GM23338 (cell line): ENCODE data around the gene CDK14. TPM values are rescaled to one million over a fixed set of nuclear protein-coding genes. Genes with fewer than 3 reads are reported as not detected.

ENCODE experiments used
- ATAC-seq: fragments of 200-7000 bp; cut with Tn5 transposase; 3 replicates; pipeline ENCODE4 v1.9.1; 2020
- DNase-seq: peaks from one replicate; pipeline ENCODE4 v3.0.0-alpha.2; 2015; ENCODE audit warnings: low spot score
- H2AFZ ChIP-seq: fragments of 200-600 bp; sonication (generic); 2 replicates; pipeline ENCODE4 v1.8.0; 2016; ENCODE audit warnings: antibody characterized with exemption, mild to moderate bottlenecking, moderate library complexity
- H3F3A ChIP-seq: fragments of 200-600 bp; sonication (generic); replicated peaks from 2 replicates; pipeline ENCODE4 v1.8.0; 2017; ENCODE audit warnings: antibody characterized with exemption, mixed run types, low read depth
- H3K27ac ChIP-seq: fragments of 200-600 bp; sonication (generic); 2 replicates; pipeline ENCODE4 v1.6.1; 2016; ENCODE audit warnings: low read depth
- H3K27me3 ChIP-seq: fragments of 200-600 bp; sonication (generic); 2 replicates; pipeline ENCODE4 v1.8.0; 2016; ENCODE audit warnings: mild to moderate bottlenecking, mixed run types, moderate library complexity; ENCODE audit not compliant: insufficient read depth
- H3K36me3 ChIP-seq: fragments of 200-600 bp; sonication (generic); 2 replicates; pipeline ENCODE4 v1.8.0; 2016; ENCODE audit warnings: mild to moderate bottlenecking; ENCODE audit not compliant: insufficient read depth
- H3K4me1 ChIP-seq: fragments of 200-600 bp; sonication (generic); 2 replicates; pipeline ENCODE4 v1.8.0; 2016; ENCODE audit warnings: mild to moderate bottlenecking, moderate library complexity; ENCODE audit not compliant: insufficient read depth
- H3K4me2 ChIP-seq: fragments of 200-600 bp; sonication (generic); 2 replicates; pipeline ENCODE4 v1.7.1; 2017; ENCODE audit warnings: mixed run types
- H3K4me3 ChIP-seq: fragments of 200-600 bp; sonication (generic); 2 replicates; pipeline ENCODE4 v1.6.1; 2016; ENCODE audit warnings: mixed run types
- H3K79me2 ChIP-seq: fragments of 200-600 bp; sonication (generic); replicated peaks from 2 replicates; pipeline ENCODE4 v1.8.0; 2017; ENCODE audit warnings: mild to moderate bottlenecking; ENCODE audit not compliant: insufficient read depth
- H3K9me2 ChIP-seq: fragments of 200-600 bp; sonication (generic); 2 replicates; pipeline ENCODE4 v1.8.0; 2017; ENCODE audit not compliant: insufficient read depth
- H4K20me1 ChIP-seq: fragments of 200-600 bp; sonication (generic); replicated peaks from 2 replicates; pipeline ENCODE4 v1.8.0; 2017; ENCODE audit warnings: mild to moderate bottlenecking; ENCODE audit not compliant: insufficient read depth
- H3K27ac Mint-ChIP-seq: 2 replicates; pipeline ENCODE4 v1.8.0; 2020; ENCODE audit warnings: inconsistent platforms, mild to moderate bottlenecking, moderate library complexity, mixed read lengths
- H3K27me3 Mint-ChIP-seq: 3 replicates; pipeline ENCODE4 v1.8.0; 2022; ENCODE audit warnings: low read depth, mild to moderate bottlenecking, moderate library complexity, mixed read lengths, inconsistent platforms; ENCODE audit not compliant: insufficient read depth, poor library complexity
- H3K36me3 Mint-ChIP-seq: 3 replicates; pipeline ENCODE4 v1.8.0; 2021; ENCODE audit warnings: low read depth, mild to moderate bottlenecking, inconsistent platforms, moderate library complexity, mixed read lengths
- H3K4me1 Mint-ChIP-seq: 3 replicates; pipeline ENCODE4 v1.8.0; 2020; ENCODE audit warnings: mild to moderate bottlenecking, inconsistent platforms, mixed read lengths
- H3K4me3 Mint-ChIP-seq: 3 replicates; pipeline ENCODE4 v1.8.0; 2021; ENCODE audit warnings: moderate library complexity, mild to moderate bottlenecking, inconsistent platforms, mixed read lengths
- H3K9me3 Mint-ChIP-seq: 3 replicates; pipeline ENCODE4 v1.8.0; 2020; ENCODE audit warnings: moderate library complexity, mild to moderate bottlenecking, inconsistent platforms, mixed read lengths
- ETS1 ChIP-seq: IDR thresholded peaks from 2 replicates; pipeline ENCODE4 v1.6.1; 2016; ENCODE audit warnings: antibody characterized with exemption
- EZH2phosphoT487 ChIP-seq: fragments of 200-600 bp; sonication (generic); IDR thresholded peaks from one replicate; pipeline ENCODE4 v1.8.1; 2018; ENCODE audit warnings: antibody characterized with exemption; ENCODE audit not compliant: unreplicated experiment
- POLR2AphosphoS5 ChIP-seq: IDR thresholded peaks from 2 replicates; pipeline ENCODE4 v1.6.1; 2016; ENCODE audit warnings: antibody characterized with exemption, low read depth
- REST ChIP-seq: IDR thresholded peaks from one replicate; pipeline ENCODE4 v1.6.1; 2018; ENCODE audit warnings: antibody characterized with exemption; ENCODE audit not compliant: unreplicated experiment
- STAT1 ChIP-seq: IDR thresholded peaks from one replicate; pipeline ENCODE4 v1.6.1; 2016; ENCODE audit warnings: antibody characterized with exemption; ENCODE audit not compliant: unreplicated experiment
- ZNF114 ChIP-seq: fragments of 250-450 bp; sonication (Bioruptor Pico); IDR thresholded peaks from 2 replicates; pipeline ENCODE4 v1.5.0; 2020; ENCODE audit warnings: mild to moderate bottlenecking, moderate library complexity
- ZNF331 ChIP-seq: fragments of 250-450 bp; sonication (Bioruptor Pico); IDR thresholded peaks from 2 replicates; pipeline ENCODE4 v1.5.0; 2020; ENCODE audit warnings: low read depth, mild to moderate bottlenecking, moderate library complexity
- polyA plus RNA-seq: library from polyadenylated mRNA; unstranded; fragments of >200 nt; fragmentation: Nextera tagmentation; extraction: Ambion mirVana; gene quantifications from 2 replicates; pipeline ENCODE4 v1.2.1, GENCODE V29; 2016
- total RNA-seq: library from RNA; depleted of rRNA; stranded (reverse); fragments of >200 nt; shearing (Covaris generic); gene quantifications from 2 replicates; pipeline ENCODE4 v1.2.3, GENCODE V29; 2014
- TF ChIP-seq, protein P1 (sequence below): fragments of 250-450 bp; sonication (Bioruptor Pico); IDR thresholded peaks from 2 replicates; pipeline ENCODE4 v1.5.0; 2020; ENCODE audit warnings: mild to moderate bottlenecking, moderate library complexity

CDK14 gene
- total and polyA plus RNA-seq, 2 experiments from 2014 or later: 11.2 to 24.0 TPM

- Mint-ChIP-seq H3K9me3 (no peaks in the 10 kb centered on the region), H3K4me3 (no peak overlapping the region), H3K36me3 (no peaks in the 10 kb centered on the region), H3K27me3 (no peaks in the 10 kb centered on the region), H3K4me1 (no peaks in the 10 kb centered on the region), H3K27ac (no peak overlapping the region)
- no peak overlapping the region for H3K4me3 ChIP-seq
- no peak overlapping the region for H2AFZ ChIP-seq
- DNase-seq (no peak), ATAC-seq (no peak)
- no peaks in the 10 kb centered on the region for H3K27me3 ChIP-seq
- no peaks in the 10 kb centered on the region for H3K9me2 ChIP-seq
- no peaks in the 10 kb centered on the region for H4K20me1 ChIP-seq
- H3K4me1 ChIP-seq: no peaks in the 10 kb centered on the region
- no peak overlapping the region for H3K4me2 ChIP-seq
- no peaks in the 10 kb centered on the region for H3K79me2 ChIP-seq
- H3K36me3 ChIP-seq: no peaks in the 10 kb centered on the region
- TF ChIP-seq EZH2phosphoT487: no peak
- no peak for TF ChIP-seq ZNF114
- TF ChIP-seq REST: no peak
- no peak for TF ChIP-seq ZNF331 (CRISPR knock-in tag)
- no peak for TF ChIP-seq STAT1
- TF ChIP-seq POLR2AphosphoS5: no peak
- no peak for TF ChIP-seq ETS1
- H3F3A ChIP-seq: no peaks in the 10 kb centered on the region
- no peak overlapping the region for H3K27ac ChIP-seq
Observed at GRCh38 chr7:91020636-91021385, 424.7 kb downstream of the CDK14 start.

- no peak overlapping the region for H3K4me3 Mint-ChIP-seq
- ATAC-seq: no peak
- TF ChIP-seq, protein P1, sequence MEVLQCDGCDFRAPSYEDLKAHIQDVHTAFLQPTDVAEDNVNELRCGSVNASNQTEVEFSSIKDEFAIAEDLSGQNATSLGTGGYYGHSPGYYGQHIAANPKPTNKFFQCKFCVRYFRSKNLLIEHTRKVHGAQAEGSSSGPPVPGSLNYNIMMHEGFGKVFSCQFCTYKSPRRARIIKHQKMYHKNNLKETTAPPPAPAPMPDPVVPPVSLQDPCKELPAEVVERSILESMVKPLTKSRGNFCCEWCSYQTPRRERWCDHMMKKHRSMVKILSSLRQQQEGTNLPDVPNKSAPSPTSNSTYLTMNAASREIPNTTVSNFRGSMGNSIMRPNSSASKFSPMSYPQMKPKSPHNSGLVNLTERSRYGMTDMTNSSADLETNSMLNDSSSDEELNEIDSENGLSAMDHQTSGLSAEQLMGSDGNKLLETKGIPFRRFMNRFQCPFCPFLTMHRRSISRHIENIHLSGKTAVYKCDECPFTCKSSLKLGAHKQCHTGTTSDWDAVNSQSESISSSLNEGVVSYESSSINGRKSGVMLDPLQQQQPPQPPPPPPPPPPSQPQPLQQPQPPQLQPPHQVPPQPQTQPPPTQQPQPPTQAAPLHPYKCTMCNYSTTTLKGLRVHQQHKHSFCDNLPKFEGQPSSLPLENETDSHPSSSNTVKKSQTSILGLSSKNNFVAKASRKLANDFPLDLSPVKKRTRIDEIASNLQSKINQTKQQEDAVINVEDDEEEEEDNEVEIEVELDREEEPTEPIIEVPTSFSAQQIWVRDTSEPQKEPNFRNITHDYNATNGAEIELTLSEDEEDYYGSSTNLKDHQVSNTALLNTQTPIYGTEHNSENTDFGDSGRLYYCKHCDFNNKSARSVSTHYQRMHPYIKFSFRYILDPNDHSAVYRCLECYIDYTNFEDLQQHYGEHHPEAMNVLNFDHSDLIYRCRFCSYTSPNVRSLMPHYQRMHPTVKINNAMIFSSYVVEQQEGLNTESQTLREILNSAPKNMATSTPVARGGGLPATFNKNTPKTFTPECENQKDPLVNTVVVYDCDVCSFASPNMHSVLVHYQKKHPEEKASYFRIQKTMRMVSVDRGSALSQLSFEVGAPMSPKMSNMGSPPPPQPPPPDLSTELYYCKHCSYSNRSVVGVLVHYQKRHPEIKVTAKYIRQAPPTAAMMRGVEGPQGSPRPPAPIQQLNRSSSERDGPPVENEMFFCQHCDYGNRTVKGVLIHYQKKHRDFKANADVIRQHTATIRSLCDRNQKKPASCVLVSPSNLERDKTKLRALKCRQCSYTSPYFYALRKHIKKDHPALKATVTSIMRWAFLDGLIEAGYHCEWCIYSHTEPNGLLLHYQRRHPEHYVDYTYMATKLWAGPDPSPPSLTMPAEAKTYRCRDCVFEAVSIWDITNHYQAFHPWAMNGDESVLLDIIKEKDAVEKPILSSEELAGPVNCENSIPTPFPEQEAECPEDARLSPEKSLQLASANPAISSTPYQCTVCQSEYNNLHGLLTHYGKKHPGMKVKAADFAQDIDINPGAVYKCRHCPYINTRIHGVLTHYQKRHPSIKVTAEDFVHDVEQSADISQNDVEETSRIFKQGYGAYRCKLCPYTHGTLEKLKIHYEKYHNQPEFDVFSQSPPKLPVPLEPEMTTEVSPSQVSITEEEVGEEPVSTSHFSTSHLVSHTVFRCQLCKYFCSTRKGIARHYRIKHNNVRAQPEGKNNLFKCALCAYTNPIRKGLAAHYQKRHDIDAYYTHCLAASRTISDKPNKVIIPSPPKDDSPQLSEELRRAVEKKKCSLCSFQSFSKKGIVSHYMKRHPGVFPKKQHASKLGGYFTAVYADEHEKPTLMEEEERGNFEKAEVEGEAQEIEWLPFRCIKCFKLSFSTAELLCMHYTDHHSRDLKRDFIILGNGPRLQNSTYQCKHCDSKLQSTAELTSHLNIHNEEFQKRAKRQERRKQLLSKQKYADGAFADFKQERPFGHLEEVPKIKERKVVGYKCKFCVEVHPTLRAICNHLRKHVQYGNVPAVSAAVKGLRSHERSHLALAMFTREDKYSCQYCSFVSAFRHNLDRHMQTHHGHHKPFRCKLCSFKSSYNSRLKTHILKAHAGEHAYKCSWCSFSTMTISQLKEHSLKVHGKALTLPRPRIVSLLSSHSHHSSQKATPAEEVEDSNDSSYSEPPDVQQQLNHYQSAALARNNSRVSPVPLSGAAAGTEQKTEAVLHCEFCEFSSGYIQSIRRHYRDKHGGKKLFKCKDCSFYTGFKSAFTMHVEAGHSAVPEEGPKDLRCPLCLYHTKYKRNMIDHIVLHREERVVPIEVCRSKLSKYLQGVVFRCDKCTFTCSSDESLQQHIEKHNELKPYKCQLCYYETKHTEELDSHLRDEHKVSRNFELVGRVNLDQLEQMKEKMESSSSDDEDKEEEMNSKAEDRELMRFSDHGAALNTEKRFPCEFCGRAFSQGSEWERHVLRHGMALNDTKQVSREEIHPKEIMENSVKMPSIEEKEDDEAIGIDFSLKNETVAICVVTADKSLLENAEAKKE (CRISPR knock-in tag): no peak
Observed at GRCh38 chr7:91021956-91022355, 425.8 kb downstream of the CDK14 start.

More at GRCh38 chr7:91021956-91022355, 425.8 kb downstream of the CDK14 start:
- no peak overlapping the region for H3K4me2 ChIP-seq
- H3K9me3 Mint-ChIP-seq: no peaks in the 10 kb centered on the region
- H3K9me2 ChIP-seq: no peaks in the 10 kb centered on the region
- no peaks in the 10 kb centered on the region for H3K27me3 ChIP-seq
- H3K27ac Mint-ChIP-seq: no peak overlapping the region
- H3K4me3 ChIP-seq: no peak overlapping the region
- no peaks in the 10 kb centered on the region for H3F3A ChIP-seq
- H3K4me1 ChIP-seq: no peaks in the 10 kb centered on the region
- DNase-seq: no peak
- no peak overlapping the region for H3K27ac ChIP-seq
- no peaks in the 10 kb centered on the region for H3K36me3 Mint-ChIP-seq
- H4K20me1 ChIP-seq: no peaks in the 10 kb centered on the region
- no peaks in the 10 kb centered on the region for H3K27me3 Mint-ChIP-seq
- H3K79me2 ChIP-seq: no peaks in the 10 kb centered on the region
- H2AFZ ChIP-seq: no peak overlapping the region
- no peaks in the 10 kb centered on the region for H3K36me3 ChIP-seq
- H3K4me1 Mint-ChIP-seq: no peaks in the 10 kb centered on the region
